ENCODE data around the gene ALOXE3. TPM values are rescaled to one million over a fixed set of nuclear protein-coding genes. Genes with fewer than 3 reads are reported as not detected.

The ALOXE3 gene
- total and polyA plus RNA-seq, 2 of the 8 experiments (the other 6 are each of a cell fraction or from before 2014, with no cell fraction given), result 0.26 TPM; not detected in 1

- no peak overlapping the region for H3K18ac ChIP-seq (ENCODE audit: extremely low read depth, low read length)
- no peak overlapping the region for H4K91ac ChIP-seq (replicated peaks; ENCODE audit: insufficient read length, low read length)
- H4K5ac ChIP-seq (ENCODE audit: insufficient read length, low read depth, low read length), result no peak overlapping the region
- H2AK5ac ChIP-seq (ENCODE audit: low read depth, low read length), result no peak overlapping the region
- no peak overlapping the region for H3K23ac ChIP-seq (ENCODE audit: insufficient read length)
- no peak overlapping the region for H3K4me3 ChIP-seq (ENCODE audit: extremely low read depth in 1 of 4, insufficient read depth in 2 of 4, low read depth in 3 of 4, low read length in 4 of 4)
- no peak overlapping the region for H4K8ac ChIP-seq (ENCODE audit: extremely low read depth, insufficient read depth, low read length)
- 90% methylated on average over 14 of the region's 14 CpGs; no CpG with 5 or more reads in 1 of the 2 experiments for WGBS, 2 experiments (ENCODE audit: extremely low coverage in 1 of 2, insufficient coverage in 1 of 2, insufficient read length in 1 of 2, insufficient replicate concordance in 2 of 2, low coverage in 1 of 2, low lambda C conversion rate in 2 of 2, missing lambda C conversion rate in 1 of 2)
- H3K27me3 ChIP-seq (replicated peaks in 1 of 4; ENCODE audit: control insufficient read depth in 3 of 4, extremely low read depth in 1 of 4, insufficient read depth in 3 of 4, low read length in 3 of 4), result peaks cover 19 to 43% (median 40%) of the 10 kb centered on the region in 4 experiments
- no peak overlapping the region; the same call in 1 of the 2 replicates for H2BK15ac ChIP-seq (ENCODE audit: low read length)
- H3K79me2 ChIP-seq (ENCODE audit: control insufficient read depth in 1 of 2, insufficient read depth in 2 of 2, low read length in 2 of 2), result no peaks in the 10 kb centered on the region
- no peak overlapping the region for H3K14ac ChIP-seq (ENCODE audit: insufficient read length)
- no peak overlapping the region for H3K4me2 ChIP-seq (ENCODE audit: insufficient read depth in 1 of 2, low read depth in 2 of 2, low read length in 2 of 2)
- H3K79me1 ChIP-seq (ENCODE audit: low read depth, low read length), result no peaks in the 10 kb centered on the region
- H3K9me3 ChIP-seq (ENCODE audit: insufficient read depth in 2 of 2, low read depth in 1 of 2, low read length in 1 of 2), result no peaks in the 10 kb centered on the region
- peaks cover 25% of the 10 kb centered on the region for H3K23me2 ChIP-seq (ENCODE audit: low read depth, low read length)
- no peak overlapping the region for H3K56ac ChIP-seq (replicated peaks; ENCODE audit: insufficient read length, low read depth, low read length)
- H2BK120ac ChIP-seq (replicated peaks; ENCODE audit: low read depth, low read length), result no peak overlapping the region
- no peak overlapping the region for H3K4ac ChIP-seq (replicated peaks; ENCODE audit: insufficient read length, low read depth, low read length)
- H3K9ac ChIP-seq (replicated peaks in 1 of 4; ENCODE audit: extremely low read depth in 1 of 4, low read depth in 3 of 4, low read length in 3 of 4), result no peak overlapping the region
- H3K27ac ChIP-seq (ENCODE audit: low read depth, low read length), result no peak overlapping the region
- ChIA-PET POLR2A (ENCODE audit: partially characterized antibody) (interaction anchor here (1.7 to 2.4 kb wide), 2 partner anchors 10 to 45 kb away, joined by 4 to 14 read pairs; no protein-coding TSS in a partner anchor), CTCF (ENCODE audit: partially characterized antibody) (interaction anchor here (0.8 to 4.3 kb wide), 5 partner anchors 11 to 93 kb away, joined by 3 to 26 read pairs (median 5); no protein-coding TSS in a partner anchor)
- FAIRE-seq (no peak), DNase-seq (ENCODE audit: low read depth in 1 of 2, low spot score in 2 of 2) (no peak)
- peaks cover 0 to 22% (median 11%) of the 10 kb centered on the region in 4 experiments; a peak in 6 of 7 replicates for H3K4me1 ChIP-seq (replicated peaks in 1 of 4; ENCODE audit: control insufficient read depth in 3 of 4, insufficient read depth in 4 of 4, low read length in 3 of 4)
- no peak overlapping the region for H2BK20ac ChIP-seq (ENCODE audit: low read length)
- H2AFZ ChIP-seq (ENCODE audit: low read length), result no peak overlapping the region
- no peaks in the 10 kb centered on the region for H3K36me3 ChIP-seq (ENCODE audit: control insufficient read depth in 2 of 4, insufficient read depth in 4 of 4, low read length in 3 of 4)
- H2BK5ac ChIP-seq (ENCODE audit: low read depth, low read length), result no peak overlapping the region
- 0 out of 2 replicates have a peak overlapping the region, but pooled peaks have one; percentile 27 for H2BK12ac ChIP-seq (ENCODE audit: low read depth, low read length)
- no peak for TF ChIP-seq SAP30 (IDR thresholded peaks at IDR 0.05; ENCODE audit: insufficient read depth, insufficient replicate concordance, low read length)
- TF ChIP-seq CREB1 (IDR thresholded peaks at IDR 0.05), result no peak
- no peak for TF ChIP-seq YY1 (IDR thresholded peaks at IDR 0.05; ENCODE audit: low read depth, low read length)
- TF ChIP-seq EP300 (IDR thresholded peaks at IDR 0.05; ENCODE audit: borderline replicate concordance in 1 of 2, low read depth in 2 of 2, low read length in 2 of 2), result no peak
- no peak for TF ChIP-seq TAF7 (optimal IDR thresholded peaks at IDR 0.05; ENCODE audit: borderline replicate concordance, low read depth, low read length)
- no peak for TF ChIP-seq CTBP2 (IDR thresholded peaks at IDR 0.05; ENCODE audit: borderline replicate concordance, insufficient read depth, insufficient read length, low read length)
- TF ChIP-seq TAF1 (IDR thresholded peaks at IDR 0.05; ENCODE audit: low read depth, low read length), result no peak
- TF ChIP-seq ZNF274 (IDR thresholded peaks at IDR 0.05; ENCODE audit: borderline replicate concordance, extremely low read depth, low read length), result no peak
- TF ChIP-seq POLR2AphosphoS5 (IDR thresholded peaks at IDR 0.05; ENCODE audit: low read depth, low read length), result no peak
- no peaks in the 10 kb centered on the region for H4K20me1 ChIP-seq (replicated peaks in 1 of 2; ENCODE audit: control insufficient read depth in 1 of 2, insufficient read depth in 2 of 2, low read length in 2 of 2)
Measured at GRCh38 chr17:8128125-8128784, 9.9 kb upstream of the ALOXE3 start.

Data from H1 (cell line).